GM19099 (cell line): ENCODE data around the gene TECPR1.

Experiments used
- POLR2A ChIP-seq: IDR thresholded peaks from 3 replicates; pipeline ENCODE4 v1.6.1; 2011; ENCODE audit warnings: low read depth; ENCODE audit not compliant: insufficient read length; ENCODE audit errors: extremely low read depth

TECPR1 gene

DNA sequence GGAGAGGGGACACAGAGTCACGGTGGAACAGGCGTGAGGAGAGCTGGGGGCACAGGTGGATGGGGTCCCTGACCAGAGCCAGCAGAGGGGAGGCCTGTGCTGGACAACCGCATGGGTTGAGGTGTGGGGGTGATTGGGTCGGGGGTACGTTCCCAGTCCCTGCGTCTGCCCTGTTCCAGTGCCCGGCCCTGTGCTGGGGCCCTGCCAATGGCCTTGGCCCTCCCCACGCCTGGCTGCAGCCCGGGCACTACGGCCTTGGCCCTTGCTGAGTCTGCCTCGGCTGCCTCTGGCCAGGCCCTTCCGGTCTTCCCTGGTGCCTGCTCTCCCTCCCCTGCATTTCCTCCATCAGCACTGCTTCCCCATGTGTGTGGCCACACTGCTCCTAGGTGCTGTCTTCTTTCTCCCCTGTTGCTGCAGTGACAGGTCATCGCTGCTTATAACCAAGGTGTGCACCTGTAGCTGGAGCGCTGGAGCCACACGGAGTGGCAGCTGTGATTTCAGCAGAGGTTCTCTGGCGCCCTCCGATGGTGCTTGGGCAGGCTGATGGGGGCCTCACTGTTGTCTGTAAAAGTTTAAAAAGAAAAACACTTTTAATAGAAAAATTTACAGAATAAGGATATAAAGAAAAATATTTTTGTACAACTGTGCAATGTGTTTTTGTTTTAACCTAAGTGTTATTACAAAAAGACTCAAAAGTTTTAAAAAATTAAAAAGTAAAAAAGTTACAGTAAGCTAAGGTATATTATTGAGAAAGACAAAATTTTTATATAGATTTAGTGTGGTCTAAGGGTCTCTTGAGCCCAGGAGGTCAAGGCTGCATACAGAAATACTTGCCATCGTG, 86.0 kb downstream of the TECPR1 start:
- no peak for TF ChIP-seq POLR2A
